SK-N-MC (cell line): Measurements from ENCODE around the gene LONP2.

Experiments used
- DNase-seq: peaks from one replicate; pipeline ENCODE4 v3.0.0-alpha.2; 2011; ENCODE audit warnings: low read depth, low spot score
- H3K27ac ChIP-seq: fragments of 200-600 bp; sonication (generic); 2 replicates; pipeline ENCODE4 v1.5.1; 2016; ENCODE audit warnings: mixed run types
- H3K36me3 ChIP-seq: fragments of 200-600 bp; sonication (generic); 2 replicates; pipeline ENCODE4 v1.6.1; 2017; ENCODE audit warnings: antibody characterized with exemption, low read length, mixed read lengths; ENCODE audit not compliant: insufficient read depth
- H3K4me3 ChIP-seq: fragments of 200-600 bp; sonication (generic); 2 replicates; pipeline ENCODE4 v1.5.1; 2016
- H3K9ac ChIP-seq: fragments of 200-600 bp; sonication (generic); 2 replicates; pipeline ENCODE4 v1.8.0; 2017; ENCODE audit warnings: mixed run types, mixed read lengths; ENCODE audit not compliant: insufficient read length
- H3K9me3 ChIP-seq: fragments of 200-600 bp; sonication (generic); 2 replicates; pipeline ENCODE4 v1.6.1; 2017; ENCODE audit warnings: low read depth, mild to moderate bottlenecking, antibody characterized with exemption, low read length, moderate library complexity, mixed read lengths
- EZH2 ChIP-seq: fragments of 200-600 bp; sonication (generic); IDR thresholded peaks from one replicate; pipeline ENCODE4 v1.6.1; 2017; ENCODE audit warnings: antibody characterized with exemption
- FOXP2 ChIP-seq: optimal IDR thresholded peaks from 2 replicates; pipeline ENCODE3; 2011; ENCODE audit warnings: mild to moderate bottlenecking, moderate library complexity; ENCODE audit not compliant: insufficient read depth; ENCODE audit errors: extremely low read length, control extremely low read depth
- POLR2AphosphoS5 ChIP-seq: IDR thresholded peaks from 2 replicates; pipeline ENCODE4 v1.6.1; 2012; ENCODE audit warnings: mild to moderate bottlenecking, low read depth, low read length, borderline replicate concordance

Gene LONP2

DNA sequence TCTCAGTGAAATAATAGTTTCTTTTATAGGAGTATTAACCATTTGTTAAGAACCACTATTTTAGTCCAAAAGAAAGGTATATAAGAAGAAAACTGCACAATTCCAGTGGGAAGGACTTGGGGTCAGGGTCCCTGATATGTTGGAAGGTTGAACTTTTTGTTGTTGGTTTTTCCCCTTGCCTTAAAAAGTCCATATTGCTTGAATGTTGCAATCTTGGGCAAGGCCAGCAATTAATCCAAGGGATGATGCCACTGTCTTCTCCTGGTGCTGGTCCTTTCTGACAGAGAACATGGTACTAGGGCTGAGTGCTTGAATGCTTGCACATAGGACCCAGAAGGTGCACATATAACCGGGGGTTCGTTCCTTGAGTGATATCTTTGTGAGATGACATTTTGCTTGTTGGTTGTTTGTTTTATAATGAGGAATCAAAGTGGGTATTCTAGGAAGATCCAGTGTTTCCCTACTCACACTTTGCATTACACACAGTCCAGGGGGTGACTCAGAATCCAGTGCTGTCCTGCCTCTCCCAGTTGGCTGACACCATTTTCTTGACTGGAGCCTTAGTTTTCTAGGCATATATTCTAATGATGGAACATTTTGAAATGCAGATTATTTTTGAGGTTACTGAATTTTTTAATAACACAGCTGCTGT, 86.2 kb downstream of the LONP2 start:
- Histone ChIP-seq H3K9me3 (no peaks in the 10 kb centered on the region), H3K27ac (no peak overlapping the region), H3K4me3 (no peak overlapping the region), H3K9ac (no peak overlapping the region), H3K36me3 (peaks cover 10% of the 10 kb centered on the region; the same call in 1 of the 2 replicates)
- TF ChIP-seq POLR2AphosphoS5 = no peak
- TF ChIP-seq EZH2 = no peak
- TF ChIP-seq FOXP2 = no peak
- DNase-seq = no peak

DNA sequence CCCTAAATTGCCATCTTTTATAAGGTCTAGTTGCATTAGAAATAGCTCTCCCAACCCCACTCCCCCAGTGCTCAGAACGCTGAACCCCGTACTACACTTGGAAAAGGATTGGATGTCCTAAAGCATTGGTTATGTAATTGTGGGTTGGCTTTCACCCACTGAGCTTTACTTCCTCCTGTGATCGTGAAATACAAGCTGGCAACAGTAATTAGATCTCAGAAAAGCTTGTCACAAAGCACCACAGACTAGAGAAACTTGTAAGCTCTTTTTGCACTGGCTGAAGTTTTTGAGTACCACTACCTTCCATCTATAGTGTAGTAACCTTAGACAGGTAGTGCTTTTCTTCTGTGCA, 86.7 kb downstream of the LONP2 start:
- no peaks in the 10 kb centered on the region for H3K9me3 ChIP-seq
- TF ChIP-seq EZH2 = no peak
- no peak for TF ChIP-seq POLR2AphosphoS5
- TF ChIP-seq FOXP2 = no peak
- no peak for DNase-seq
- no peak overlapping the region for H3K4me3 ChIP-seq
- H3K36me3 ChIP-seq = peaks cover 10% of the 10 kb centered on the region; the same call in 1 of the 2 replicates
- H3K27ac ChIP-seq = no peak overlapping the region
- H3K9ac ChIP-seq = no peak overlapping the region

DNA sequence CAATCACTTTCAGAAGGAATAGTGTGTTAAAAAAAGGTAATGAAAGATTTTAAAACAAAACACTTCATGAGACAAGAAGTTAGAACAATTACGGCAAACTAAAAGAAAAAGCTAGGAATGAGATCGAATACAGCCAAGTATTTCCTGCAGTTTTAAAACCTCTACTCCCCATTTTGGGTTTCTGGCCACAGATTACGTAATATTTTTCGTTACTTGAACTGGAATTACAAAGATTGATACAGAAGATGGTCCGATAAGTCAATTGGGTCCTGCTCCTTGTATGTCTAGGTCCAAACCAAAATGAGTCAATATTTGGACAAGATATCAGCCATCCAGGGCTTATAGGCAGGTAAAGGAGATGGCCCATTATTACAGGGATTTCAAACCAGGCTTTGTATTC, 88.9 kb downstream of the LONP2 start:
- no peak for TF ChIP-seq FOXP2
- TF ChIP-seq POLR2AphosphoS5 = no peak
- no peak for TF ChIP-seq EZH2
- H3K4me3 ChIP-seq = no peak overlapping the region
- H3K27ac ChIP-seq = no peak overlapping the region
- H3K9ac ChIP-seq = no peak overlapping the region
- no peak for DNase-seq
- no peaks in the 10 kb centered on the region for H3K9me3 ChIP-seq
- H3K36me3 ChIP-seq = peaks cover 10% of the 10 kb centered on the region; the same call in 1 of the 2 replicates

DNA sequence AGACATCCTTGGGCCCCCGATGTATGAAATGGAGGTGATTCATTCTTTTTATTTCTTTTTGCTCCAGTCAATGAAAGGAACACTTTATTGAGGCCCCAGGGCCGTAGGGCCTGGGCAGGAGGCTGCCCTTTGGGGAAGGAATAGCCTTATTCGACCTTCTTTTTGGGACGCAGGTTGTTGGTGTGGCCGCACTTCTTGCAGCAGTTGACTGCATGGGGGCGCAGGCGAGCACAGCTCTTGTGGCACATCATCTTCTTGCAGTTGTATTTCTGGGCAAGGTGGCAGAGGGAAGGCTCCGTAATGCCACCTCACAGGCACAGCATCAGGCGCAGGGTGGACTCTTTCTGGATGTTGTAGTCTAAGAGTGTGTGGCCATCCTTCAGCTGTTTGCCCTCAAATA, 90.2 kb downstream of the LONP2 start:
- Histone ChIP-seq H3K36me3 (peaks cover 10% of the 10 kb centered on the region; the same call in 1 of the 2 replicates), H3K9me3 (no peaks in the 10 kb centered on the region), H3K4me3 (no peak overlapping the region), H3K9ac (no peak overlapping the region), H3K27ac (no peak overlapping the region)
- no peak for DNase-seq
- TF ChIP-seq POLR2AphosphoS5 (no peak), EZH2 (no peak), FOXP2 (no peak)

DNA sequence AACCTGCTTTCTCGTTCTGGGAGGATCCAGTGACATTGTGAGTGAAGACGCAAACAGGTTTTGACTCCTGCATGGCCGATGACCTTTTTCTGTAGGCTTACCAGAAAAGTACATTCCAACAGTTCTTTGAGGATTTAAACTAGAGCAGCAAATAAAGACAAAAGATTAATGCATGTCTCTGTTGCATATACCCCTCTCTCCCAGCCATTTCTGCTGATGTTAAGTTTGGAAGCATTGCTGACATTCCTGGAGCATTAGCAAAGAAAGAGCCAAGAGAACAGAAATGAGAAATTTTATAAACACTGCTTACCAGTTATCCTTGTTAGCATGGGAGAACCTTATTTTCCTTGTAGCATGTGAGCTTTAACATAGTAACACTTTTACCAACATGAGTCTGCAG, 91.9 kb downstream of the LONP2 start:
- no peaks in the 10 kb centered on the region for H3K9me3 ChIP-seq
- TF ChIP-seq EZH2 = no peak
- TF ChIP-seq FOXP2 = no peak
- TF ChIP-seq POLR2AphosphoS5 = no peak
- no peak overlapping the region for H3K9ac ChIP-seq
- peaks cover 10% of the 10 kb centered on the region; the same call in 1 of the 2 replicates for H3K36me3 ChIP-seq
- H3K27ac ChIP-seq = no peak overlapping the region
- H3K4me3 ChIP-seq = no peak overlapping the region
- no peak for DNase-seq

DNA sequence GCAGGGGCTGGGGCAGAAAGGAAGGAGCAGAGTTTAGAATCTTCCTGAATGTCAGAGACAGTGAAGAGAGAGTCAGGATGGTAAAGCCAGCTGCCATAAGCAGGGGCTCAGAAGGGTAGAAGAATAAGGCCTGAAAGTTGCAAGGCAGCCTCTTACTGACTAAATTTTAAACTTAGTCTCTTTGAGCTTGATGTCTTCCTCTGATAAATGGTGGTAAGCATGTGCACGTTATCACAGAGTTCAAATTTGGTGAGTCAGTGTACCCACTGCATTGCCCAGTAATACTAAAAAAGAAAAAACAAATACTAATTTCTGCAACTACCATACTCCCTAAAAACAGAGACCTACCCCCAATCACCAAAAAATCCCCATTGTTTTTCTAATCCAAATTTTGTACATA, 96.0 kb downstream of the LONP2 start:
- DNase-seq = no peak
- H3K36me3 ChIP-seq = peaks cover 1% of the 10 kb centered on the region; the same call in 1 of the 2 replicates
- H3K9me3 ChIP-seq = no peaks in the 10 kb centered on the region
- TF ChIP-seq POLR2AphosphoS5 = no peak
- no peak for TF ChIP-seq EZH2
- TF ChIP-seq FOXP2 = no peak
- H3K4me3 ChIP-seq = no peak overlapping the region
- H3K27ac ChIP-seq = no peak overlapping the region
- H3K9ac ChIP-seq = no peak overlapping the region

DNA sequence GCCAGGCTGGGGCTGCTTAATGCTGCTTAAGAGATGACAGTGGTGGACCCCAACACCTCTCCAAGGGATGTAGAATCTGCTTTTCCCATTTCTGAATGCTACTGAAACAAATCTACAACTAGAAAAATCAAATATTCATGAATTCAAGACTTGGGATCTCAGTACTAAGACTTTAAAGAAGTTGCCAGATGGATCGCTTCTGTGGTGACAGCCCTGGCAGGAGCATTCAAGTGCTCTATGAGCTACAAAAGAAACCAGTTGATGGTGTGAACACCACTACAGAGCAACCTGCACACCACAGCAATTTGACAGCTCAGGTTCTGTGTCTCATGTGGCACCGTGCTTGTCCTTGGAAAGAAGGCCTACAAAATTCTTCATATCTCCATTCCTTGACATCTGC, 98.5 kb downstream of the LONP2 start:
- H3K27ac ChIP-seq = no peak overlapping the region
- H3K9me3 ChIP-seq = no peaks in the 10 kb centered on the region
- H3K9ac ChIP-seq = no peak overlapping the region
- DNase-seq = no peak
- H3K4me3 ChIP-seq = no peak overlapping the region
- TF ChIP-seq FOXP2 (no peak), POLR2AphosphoS5 (no peak), EZH2 (no peak)
- no peaks in the 10 kb centered on the region; the same call in 1 of the 2 replicates for H3K36me3 ChIP-seq

DNA sequence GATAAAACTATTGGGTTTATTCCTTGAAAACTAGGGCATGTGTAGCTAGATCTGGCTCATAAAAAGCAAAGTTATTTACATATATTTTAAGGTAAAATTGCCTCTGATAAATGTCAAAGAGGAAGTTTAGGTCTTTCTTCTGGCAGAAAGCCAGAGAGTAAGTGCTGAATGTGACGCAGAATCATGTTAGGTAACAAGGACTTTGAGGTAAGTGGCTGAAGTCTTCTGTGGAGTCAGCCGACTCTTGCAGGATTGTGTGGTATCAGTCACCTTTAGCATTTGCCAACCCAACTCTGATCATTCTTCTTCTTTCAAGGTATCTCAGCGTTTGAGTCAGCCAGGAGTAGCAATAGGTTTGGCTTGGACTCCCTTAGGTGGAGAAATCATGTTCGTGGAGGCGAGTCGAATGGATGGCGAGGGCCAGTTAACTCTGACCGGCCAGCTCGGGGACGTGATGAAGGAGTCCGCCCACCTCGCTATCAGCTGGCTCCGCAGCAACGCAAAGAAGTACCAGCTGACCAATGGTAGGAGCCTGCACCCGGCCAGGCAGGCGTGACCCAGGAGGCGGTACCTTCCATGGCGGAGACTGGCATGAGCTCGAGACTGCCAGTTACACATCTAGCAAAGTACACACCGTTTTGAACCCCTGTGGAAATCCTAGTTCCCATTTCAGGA, 103.2 kb downstream of the LONP2 start:
- no peak for TF ChIP-seq EZH2
- Histone ChIP-seq H3K36me3 (no peaks in the 10 kb centered on the region; the same call in 1 of the 2 replicates), H3K27ac (no peak overlapping the region), H3K9ac (no peak overlapping the region), H3K4me3 (no peak overlapping the region), H3K9me3 (no peaks in the 10 kb centered on the region)
- DNase-seq = no peak

DNA sequence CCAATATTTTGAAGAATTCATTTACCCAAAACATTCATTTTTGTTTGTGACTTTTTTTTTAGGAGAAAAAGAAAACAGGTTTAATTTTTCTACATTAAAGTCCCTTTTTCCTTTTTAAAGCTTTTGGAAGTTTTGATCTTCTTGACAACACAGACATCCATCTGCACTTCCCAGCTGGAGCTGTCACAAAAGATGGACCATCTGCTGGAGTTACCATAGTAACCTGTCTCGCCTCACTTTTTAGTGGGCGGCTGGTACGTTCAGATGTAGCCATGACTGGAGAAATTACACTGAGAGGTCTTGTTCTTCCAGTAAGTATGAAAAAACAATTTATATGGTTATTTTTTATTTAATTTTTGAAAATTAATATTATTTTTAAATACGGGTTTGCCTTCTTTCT, 103.9 kb downstream of the LONP2 start:
- Histone ChIP-seq H3K4me3 (no peak overlapping the region), H3K36me3 (no peaks in the 10 kb centered on the region; the same call in 1 of the 2 replicates), H3K9me3 (no peaks in the 10 kb centered on the region), H3K9ac (no peak overlapping the region), H3K27ac (no peak overlapping the region)
- no peak for TF ChIP-seq FOXP2
- DNase-seq = no peak
